Activated effector memory CD4-positive, alpha-beta T cell treated with Interleukin-2 at 50 U/mL for 16 hours (primary cell): Measurements from ENCODE around the gene MFNG.
"Not testable (repeated sequence)": the region's sequence is repeated elsewhere in the genome, so short reads cannot be mapped to it uniquely, and the experiment has no call there.

Source experiments
- DNase-seq: peaks from one replicate; pipeline ENCODE4 v3.0.0-alpha.2; 2020

Gene MFNG

DNA sequence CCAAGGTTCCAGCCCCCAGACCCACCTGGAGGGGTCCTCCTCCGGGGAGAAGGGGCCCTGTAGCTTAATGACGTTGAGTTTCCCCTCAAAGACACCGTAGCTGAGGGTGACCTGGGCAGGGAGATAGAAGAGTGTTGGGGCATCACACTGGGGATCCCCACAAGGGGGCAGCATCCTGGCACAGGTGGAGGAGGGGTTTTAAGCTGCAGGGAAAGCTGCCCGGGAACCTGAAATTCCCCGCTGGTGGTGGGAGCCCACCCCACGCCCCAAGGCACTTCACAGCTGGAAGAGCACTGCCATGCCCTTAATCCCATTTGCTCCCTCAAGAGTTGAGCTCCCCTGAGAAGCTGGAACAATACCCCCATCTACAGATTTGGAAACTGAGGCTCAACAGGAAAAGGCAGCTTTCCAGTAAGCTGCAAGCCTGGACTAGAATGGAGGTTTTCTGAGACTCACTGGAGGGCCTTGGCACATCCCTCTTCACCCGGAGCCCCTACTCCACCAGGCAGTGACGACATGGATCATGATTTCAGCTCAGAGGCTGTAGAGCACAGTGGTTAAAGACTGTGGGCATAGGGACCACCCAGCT lies 13.7 kb downstream of the MFNG start:
- peak; percentile 24 for DNase-seq

DNA sequence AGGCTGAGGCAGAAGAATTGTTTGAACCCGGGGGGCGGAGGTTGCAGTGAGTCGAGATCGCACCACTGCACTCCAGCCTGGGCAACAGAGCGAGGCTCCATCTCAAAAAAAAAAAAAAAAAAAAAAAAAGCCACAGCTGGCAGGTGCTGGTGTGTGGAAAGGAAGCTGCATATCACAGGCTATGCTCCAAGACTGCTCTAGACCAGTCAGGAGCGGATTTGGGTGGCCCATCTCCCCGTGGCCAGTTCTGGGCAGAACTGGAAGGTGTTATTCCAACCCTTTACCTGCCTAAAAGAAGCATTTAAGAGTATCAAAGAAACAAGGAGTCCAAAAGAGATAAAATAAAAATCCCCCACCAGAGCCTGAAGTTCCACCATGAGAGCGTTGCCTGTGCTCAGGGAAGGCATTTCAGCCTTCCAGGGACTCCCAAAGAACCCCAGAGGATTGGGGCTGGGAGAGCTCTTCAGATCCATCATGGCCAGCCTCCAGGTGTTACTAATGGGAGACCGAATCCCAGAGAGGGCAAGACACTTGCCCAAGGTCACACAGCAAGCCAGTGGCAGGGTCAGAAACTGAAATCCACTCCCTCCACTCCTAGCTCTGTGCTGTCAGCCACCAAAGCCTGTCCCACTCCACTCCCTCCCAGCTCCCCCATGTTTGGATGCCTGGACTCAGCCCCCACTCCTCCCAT lies 14.3 kb downstream of the MFNG start:
- DNase-seq = no peak

DNA sequence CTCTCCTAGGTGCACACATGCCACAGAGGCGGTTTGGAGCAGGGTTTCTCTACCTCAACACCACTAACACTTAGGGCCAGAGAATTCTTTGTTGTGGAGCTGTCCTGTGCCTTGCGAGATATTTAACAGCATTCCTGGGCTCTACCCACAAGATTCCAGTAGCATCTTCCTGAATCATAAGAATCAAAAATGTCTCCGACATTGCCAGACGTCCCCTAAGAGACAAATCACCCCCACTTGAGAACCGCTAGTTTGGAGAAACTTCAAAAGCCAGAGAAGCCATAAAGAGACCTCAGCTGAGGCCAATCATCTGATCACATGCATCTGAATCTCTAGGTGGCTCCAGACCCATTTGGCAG lies 16.1 kb downstream of the MFNG start:
- DNase-seq = no peak

DNA sequence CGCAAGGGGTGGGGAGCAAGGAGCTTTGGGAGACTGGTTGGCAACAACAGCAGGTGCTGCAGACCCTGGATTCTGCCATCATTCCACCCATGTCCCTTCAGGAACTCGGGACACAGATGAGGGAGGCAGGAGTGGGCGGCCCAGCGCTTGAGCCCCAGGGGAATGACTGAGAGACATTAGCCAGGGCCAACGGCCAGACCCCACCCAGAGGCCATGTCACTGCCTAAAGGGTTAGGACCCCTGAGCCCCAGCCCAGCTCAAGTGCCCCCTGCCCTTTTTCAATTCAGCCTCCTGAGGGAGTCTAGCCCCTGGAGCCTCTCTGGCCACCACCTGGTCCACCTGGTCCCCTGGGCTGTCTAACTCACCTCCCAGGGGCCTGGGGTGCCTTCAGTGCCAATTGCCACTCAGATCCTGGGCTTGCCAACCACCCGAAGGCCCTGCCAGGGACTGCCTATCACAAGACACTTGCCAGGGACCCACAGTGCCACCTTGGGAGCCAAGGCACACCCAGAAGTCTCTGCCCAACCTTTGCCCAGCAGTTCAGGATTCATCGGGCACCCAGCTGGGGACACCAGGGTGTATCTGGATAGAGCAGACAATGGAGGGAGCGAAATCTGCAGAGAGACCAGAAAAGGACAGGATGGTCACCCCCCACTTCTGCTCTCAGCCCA lies 16.6 kb downstream of the MFNG start:
- no peak for DNase-seq

DNA sequence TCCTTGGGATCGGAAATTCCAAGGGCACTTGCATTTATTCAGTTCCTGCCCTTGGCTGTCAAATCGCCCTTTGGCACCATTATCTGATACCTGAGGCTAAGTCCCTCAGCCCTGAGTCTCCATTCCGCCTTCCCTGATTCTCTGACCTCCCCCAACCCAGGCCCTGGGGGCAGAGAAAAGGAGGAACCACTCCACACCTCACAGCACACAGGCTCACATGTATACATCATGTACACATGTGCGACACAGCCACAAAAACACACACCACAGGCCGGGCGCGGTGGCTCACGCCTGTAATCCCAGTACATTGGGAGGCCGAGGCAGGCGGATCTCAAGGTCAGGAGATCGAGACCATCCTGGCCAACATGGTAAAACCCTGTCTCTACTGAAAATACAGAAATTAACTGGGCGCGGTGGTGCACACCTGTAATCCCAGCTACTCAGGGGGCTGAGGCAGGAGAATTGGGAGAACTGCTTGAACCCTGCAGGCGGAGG lies 17.9 kb downstream of the MFNG start:
- not testable (repeated sequence) for DNase-seq

DNA sequence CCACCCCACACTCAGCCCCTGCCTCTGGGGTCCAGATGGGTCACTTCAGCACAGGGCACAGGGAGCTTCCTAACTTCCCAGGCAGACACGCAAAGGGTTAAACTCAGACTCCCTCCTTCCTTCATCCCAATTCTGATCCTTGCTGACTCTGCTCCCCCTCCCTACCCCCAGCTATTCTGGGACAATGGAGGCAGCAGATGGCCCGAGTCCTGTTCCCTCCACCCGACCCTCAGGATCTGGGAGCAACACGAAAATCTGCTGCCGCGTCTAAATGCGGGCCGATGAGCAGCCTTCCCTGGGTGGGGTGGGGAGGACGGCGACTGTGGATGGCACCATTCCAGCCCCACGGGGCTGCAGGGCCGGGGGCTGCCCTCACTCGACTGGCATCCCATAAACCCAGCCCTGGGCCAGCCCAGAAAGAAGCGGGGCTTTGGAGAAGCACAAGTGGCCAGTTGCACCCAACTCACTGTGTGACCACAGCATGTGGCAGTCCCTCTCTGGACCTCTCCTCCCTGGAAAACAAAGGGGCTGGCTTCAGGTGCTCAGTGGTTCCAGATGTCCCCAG lies 18.7 kb downstream of the MFNG start:
- no peak for DNase-seq

DNA sequence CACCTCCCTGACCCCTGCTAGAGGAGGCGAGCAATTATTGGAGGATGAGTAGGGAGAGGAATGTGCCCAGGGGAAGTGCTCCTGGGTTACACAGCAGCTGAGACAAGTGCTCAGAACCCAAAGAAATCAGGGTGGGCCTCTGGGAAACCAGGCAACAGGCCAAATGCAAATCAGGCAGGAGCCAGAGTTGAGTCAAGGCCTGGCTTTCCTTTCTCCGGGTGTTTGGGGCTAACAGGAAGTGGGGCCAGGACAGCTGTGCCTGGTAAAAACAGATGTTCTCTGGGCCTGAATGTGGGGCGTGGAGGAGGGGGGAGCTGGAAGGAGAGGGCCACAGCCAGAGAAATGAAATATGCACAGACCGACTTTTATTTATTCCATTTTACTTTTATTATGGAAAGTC lies 22.0 kb downstream of the MFNG start:
- DNase-seq = no peak

DNA sequence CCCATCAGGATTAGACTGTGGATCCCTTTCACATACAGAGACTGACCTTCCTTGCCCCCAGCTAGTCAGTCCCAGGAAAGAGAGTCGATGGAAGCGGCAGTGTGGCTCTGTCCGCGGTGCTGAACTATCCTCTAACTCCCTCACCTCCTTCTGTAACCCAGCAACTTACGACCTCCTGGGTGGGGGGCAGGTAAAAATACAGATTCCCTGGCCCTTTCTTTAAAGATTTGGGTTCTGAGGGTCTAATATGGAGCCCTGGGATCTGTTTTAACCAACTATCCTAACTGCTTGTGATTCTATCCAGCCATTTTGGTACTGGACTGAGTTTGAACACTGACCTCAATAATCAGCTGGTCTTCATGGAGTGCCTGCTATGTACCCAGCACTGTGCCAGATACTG lies 23.2 kb downstream of the MFNG start:
- DNase-seq = no peak

DNA sequence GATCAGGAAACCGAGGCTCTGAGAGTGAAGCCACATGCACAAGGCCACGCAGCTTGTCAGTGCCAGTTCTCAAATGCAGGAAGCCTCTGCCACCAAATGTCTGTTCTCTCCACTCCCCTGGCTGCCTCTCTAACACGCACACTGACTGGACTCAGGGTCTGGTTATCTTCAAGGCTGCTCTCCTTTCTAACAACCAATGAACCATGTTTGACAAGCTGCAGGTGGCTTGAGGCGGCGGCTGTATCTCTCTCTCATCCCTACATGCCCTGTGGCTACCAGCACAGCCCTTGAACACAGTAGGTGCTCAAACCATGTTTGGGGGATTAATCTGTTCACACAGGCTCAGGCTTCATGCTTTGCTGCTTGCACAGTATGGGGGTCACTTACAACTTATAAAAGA lies 23.7 kb downstream of the MFNG start:
- DNase-seq = no peak

DNA sequence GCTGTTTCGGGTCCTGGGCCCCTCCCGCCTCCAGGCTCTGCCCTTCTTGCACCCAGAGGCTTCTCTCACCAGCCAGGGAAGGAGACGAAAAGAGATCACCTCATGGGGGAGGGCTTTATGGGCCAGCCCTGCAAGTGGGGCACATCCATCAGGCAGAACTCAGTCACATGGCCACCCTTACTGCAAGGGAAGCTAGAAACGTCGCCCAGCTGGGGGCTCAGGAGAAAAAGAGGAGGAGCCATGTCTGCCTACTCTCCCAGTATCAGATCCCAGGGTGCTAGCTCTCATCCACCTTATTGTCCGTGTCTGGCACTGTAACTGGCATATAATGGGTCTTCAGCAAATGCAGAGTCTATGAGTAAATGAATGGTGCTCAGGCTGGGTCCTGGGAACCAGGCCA lies 24.2 kb downstream of the MFNG start:
- DNase-seq = no peak

DNA sequence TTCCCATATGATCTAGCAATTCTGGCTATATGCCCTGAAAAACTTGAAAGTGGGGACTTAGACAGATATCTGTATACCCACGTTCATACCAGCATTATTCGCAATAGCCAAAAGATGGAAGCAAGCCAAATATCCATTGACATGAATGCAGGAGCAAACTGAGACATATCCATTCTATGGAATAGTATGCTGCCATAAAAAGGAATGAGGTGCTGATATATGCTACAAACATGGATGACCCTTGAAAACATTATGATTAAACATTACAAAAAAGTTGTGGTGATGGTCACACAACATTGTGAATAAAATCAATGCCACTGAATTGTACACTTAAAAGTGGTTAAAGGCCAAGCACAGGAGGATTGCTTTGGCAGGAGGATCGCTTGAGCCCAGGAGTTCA lies 25.5 kb downstream of the MFNG start:
- no peak for DNase-seq

DNA sequence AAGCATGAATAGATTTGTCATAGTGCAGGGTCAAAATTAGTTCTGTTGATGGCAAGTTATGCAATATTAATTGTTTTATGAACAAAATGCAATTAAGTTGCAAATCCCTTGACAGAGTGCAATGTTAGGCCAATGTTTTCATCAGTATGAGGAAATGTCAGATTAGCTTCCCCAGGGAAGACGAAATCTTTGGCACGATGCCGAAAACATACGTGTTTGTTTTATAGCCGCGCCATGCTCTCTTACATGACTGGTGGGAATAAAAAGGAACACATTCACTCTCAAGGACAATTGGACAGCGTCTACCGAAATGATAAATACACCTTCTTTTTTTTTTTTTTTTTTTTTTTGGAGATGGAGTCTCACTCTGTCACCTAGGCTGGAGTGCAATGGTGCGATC lies 27.0 kb downstream of the MFNG start:
- no peak for DNase-seq

DNA sequence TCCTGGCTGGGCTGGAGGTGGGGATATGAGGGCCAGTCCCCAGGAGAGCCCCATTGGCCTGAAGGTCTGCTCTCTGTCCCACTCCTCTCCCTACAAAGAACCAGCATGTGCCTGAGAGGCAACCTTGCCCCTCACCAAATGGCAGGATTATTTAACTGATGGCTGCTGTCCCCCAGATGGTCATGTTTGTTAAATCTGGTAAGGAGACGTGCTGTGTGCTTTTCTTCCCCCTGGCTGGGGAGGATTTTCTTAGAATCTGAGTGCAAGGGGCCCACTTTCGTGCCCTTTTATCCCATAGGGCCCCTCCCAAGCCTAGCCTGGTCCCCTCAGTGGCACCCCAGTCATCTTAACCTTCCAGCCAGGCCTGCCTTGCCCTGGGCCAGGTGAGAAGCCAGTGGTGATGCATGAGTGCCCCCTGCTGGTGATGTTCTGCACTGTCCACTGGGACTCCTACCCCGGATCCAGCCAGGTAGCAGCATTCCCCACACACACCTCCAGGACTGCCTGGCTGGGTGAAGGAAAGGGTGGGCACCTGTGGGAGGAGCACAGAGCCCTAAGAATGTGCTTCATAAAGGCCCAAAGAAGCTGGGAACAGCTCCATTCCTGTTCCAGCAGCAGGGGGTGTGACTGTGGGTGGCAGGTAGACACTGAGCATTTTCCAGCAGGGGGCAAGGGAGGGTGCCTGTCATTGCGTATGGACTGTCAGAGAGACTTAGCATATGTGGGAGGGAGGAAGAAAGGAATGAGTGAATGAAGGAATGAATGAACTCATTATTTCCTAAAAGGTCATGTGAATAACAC lies 28.9 kb downstream of the MFNG start:
- DNase-seq = peak; percentile 68

DNA sequence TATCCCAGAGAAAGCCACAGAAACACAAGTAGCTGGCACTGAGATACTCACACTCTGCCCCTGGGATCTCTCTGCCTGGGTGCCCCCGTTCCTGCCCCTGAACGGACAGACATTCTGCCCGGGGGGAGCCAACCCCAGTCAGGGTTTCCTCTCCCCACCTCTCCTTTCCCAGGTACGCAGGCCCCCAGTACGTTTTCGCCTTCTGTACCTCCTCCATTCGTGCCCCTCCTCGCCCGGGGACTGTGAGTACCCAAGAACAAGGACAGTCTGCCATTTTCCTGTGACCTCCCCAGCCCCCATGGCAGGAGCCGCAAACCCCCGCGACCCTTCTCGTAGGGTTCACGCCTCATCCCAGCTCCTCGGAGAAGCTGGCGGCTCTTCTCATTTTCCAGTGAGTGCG lies 29.8 kb downstream of the MFNG start:
- DNase-seq = no peak

DNA sequence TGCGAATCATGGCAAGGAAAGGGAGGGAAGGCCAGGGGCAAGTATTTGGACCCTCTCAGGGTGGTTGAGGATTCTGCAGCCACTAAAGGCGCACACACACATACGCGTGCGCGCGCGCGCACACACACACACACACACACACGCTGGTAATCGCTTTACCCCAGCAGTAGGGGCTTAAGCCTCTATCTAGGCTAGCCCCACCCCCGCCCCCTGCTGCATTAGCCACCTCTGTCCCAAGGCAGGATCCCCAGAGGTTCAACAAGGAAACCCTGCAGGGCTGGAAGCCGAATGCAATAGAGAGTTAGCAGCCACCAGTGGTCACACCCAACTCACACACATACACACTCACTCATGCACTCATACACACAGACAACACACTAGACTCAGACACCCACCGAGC lies 30.3 kb downstream of the MFNG start:
- no peak for DNase-seq

DNA sequence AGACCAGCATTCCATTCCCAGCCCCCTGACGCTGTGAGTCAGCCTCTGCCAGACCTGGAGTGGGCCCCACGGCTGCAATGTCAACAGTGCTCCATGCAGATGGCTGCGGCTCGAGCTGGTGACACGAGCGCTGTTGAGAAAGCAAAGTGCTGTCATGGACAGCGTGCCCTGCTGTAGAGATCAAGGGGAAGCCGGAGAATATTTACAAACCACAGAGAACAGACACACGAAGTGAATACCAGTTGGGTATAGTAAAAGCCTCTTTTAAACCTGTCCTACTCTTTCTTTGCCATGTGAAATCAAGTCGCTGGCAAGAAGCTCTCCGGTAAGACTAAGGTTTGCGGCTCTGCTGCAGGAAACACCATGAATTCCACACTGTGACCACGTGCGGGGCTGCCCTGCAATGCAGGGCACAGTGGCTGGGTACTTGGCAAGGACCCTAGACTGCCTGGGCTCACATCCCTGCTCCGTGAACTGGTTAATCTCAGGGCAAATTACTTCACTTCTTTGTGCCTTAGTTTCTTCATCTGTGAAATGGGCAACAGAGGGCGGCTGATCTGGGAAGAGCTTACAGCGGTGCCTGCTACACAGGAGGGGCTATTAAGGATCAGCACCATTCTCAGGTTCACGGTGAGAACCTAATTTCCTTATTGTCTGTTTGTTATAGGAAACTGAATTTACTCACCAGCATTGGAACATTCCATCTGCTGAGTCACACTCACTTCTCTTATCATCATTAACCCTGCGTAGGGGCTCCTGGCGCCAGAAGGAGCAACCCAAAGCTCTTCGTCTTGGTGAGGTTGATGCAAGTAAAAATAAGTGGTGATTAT lies 31.1 kb downstream of the MFNG start:
- DNase-seq = no peak

DNA sequence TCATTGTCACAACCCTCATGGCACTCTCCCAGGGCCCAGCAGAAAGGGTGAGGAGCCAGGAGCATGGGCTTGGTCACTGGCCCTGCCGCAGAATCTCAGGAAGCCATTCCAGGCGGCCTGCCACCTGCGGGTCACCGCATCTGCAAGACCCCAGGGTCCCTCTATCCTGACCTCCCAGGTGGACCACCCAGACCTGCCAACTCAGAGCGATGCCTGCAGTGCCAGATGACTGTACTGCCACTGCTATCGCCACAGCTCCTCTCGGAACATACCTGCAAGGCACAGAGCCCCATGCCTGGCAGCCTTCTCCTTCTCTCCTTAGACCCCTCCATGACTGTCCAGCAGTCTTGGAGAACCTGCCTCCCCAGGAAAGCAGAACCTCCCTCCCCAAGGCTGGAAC lies 32.5 kb downstream of the MFNG start:
- no peak for DNase-seq

DNA sequence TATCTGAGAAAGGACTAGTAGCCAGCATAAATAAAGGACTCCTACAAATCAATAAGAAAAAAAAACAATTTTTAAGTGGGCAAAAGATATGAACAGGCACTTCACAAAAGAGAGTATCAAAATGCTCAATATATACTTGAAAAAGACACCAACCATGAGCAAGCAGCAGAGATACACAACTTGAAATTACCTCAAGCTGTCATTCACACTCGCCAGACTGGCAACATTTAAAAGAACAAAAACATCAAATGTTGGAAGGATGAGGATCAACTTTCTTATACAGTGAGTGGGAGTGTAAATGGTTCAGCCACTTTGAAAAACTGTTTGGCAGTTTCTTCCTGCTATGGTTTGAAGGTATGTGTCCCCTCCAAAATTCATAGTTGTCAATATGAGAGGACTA lies 35.0 kb downstream of the MFNG start:
- no peak for DNase-seq

DNA sequence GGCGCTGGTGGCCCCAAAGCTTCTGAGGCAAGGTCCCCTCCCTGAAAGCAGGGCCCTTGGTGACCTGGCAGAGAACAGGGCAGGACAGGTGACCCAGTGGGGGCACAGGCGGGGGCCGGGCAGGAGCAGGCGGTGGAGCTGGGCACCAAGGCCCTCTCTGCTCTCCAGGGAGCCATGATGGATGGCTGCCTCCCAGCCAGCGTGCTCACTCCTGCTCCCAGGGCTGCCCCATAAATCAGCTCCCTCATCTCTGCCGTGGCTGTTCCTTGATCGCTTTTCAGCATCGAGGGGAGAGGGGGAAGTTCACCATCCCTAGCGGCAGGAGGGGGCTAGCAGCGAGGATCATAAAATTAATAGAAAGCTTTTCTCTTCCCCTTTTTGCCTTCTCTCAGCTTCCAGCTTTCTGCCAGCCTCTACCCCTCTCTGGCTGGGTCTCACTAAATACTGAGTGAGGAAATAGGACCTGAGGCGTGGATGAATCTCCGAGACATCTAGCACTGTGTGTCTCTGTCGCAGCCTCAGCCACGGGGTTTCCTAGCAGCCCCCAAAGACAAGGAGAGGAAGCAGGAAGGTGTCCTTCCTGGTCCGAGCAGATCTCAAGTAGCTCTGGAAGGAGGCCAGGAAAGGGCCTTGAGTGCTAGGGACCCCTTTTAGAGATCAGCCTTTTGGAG lies 36.7 kb downstream of the MFNG start:
- DNase-seq = no peak

DNA sequence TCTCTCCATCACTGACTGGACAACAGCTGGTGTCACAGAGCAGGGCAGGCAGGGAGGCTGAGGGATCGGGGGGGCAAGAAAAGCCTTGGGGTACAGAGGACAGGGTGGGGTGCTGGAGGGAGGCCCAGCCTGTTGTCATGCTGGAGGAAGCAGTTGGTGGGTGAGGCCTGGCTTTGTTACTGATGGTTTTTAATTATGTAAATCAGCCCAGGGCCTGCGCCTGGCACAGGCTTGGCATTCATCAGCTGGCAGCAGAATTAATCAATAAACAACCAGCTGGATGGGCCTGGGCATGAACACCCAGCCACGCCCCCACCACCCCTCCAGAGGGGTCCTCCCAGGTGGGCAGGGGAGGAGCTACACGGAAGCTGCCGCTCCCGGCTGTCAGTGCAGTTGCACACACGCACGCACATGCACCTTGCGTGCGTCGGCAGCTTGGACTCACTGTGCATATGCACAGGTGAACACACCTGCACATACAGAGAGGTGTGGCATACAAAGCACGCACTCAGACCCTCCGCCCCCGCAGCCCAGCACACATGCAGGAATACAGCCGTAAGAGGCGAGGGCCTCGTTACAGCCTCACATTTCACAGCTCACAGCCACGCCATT lies 37.6 kb downstream of the MFNG start:
- no peak for DNase-seq

DNA sequence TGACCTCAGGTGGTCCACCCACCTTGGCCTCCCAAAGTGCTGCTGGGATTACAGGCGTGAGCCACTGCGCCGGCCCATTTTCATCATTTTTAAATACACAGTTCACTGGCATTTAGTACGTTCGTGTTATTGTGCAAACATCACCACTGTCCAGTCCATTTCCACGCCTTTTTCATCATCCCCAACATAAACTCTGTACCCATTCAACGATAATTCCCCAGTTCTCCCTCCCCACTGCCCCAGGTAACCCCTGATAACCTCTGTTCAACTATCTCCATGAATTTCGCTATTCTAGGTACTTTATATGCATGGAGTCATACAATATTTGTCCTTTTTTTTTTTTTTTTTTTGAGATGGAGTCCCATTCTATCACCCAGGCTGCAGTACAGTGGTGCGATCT lies 40.7 kb downstream of the MFNG start:
- DNase-seq = no peak
